ENCODE data around the gene TSHZ2. TPM values are rescaled to one million over a fixed set of nuclear protein-coding genes. Genes with fewer than 3 reads are reported as not detected.

TSHZ2 gene
- total RNA-seq, 1 experiment from 2014 or later: 0.20 TPM

GRCh38 chr20:53334861-53335260, 362.7 kb downstream of the TSHZ2 start (continued):
- TF ChIP-seq, protein P1, sequence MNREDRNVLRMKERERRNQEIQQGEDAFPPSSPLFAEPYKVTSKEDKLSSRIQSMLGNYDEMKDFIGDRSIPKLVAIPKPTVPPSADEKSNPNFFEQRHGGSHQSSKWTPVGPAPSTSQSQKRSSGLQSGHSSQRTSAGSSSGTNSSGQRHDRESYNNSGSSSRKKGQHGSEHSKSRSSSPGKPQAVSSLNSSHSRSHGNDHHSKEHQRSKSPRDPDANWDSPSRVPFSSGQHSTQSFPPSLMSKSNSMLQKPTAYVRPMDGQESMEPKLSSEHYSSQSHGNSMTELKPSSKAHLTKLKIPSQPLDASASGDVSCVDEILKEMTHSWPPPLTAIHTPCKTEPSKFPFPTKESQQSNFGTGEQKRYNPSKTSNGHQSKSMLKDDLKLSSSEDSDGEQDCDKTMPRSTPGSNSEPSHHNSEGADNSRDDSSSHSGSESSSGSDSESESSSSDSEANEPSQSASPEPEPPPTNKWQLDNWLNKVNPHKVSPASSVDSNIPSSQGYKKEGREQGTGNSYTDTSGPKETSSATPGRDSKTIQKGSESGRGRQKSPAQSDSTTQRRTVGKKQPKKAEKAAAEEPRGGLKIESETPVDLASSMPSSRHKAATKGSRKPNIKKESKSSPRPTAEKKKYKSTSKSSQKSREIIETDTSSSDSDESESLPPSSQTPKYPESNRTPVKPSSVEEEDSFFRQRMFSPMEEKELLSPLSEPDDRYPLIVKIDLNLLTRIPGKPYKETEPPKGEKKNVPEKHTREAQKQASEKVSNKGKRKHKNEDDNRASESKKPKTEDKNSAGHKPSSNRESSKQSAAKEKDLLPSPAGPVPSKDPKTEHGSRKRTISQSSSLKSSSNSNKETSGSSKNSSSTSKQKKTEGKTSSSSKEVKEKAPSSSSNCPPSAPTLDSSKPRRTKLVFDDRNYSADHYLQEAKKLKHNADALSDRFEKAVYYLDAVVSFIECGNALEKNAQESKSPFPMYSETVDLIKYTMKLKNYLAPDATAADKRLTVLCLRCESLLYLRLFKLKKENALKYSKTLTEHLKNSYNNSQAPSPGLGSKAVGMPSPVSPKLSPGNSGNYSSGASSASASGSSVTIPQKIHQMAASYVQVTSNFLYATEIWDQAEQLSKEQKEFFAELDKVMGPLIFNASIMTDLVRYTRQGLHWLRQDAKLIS (CRISPR knock-in tag; IDR thresholded peaks at IDR 0.05; ENCODE audit: borderline replicate concordance): no peak
- no peak for TF ChIP-seq IRF2 (CRISPR knock-in tag; IDR thresholded peaks at IDR 0.05; ENCODE audit: borderline replicate concordance, low read depth)

DNA sequence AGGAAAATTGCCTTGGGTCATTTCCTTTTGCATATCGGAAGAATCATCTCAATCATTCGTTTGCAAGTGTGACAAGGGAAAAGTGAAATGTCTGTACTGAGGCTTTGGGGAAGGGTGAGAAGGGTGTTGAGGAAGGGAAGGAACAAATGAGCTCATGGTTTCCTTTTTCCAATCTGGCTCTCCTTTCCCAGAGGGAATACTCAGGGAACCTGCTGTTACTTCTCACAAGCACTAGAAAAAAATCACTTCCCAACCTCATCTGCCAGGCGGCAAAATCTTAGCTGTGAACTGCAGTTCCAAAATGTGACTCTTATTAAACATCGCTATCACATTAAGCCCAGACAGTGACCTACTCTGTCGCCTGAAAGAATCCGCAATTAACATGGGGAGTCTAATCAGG, 363.4 kb downstream of the TSHZ2 start:
- Mint-ChIP-seq H3K4me3 (no peak overlapping the region), H3K27ac (no peak overlapping the region), H3K9me3 (no peaks in the 10 kb centered on the region), H3K4me1 (peaks cover 16% of the 10 kb centered on the region), H3K27me3 (ENCODE audit: low read depth) (no peaks in the 10 kb centered on the region), H3K36me3 (no peaks in the 10 kb centered on the region; the same call in 1 of the 2 replicates)
- ChIA-PET POLR2A (no interaction called here), CTCF (interaction anchor here (1.1 to 2.5 kb wide), 3 partner anchors 44 to 127 kb away, joined by 4 to 11 read pairs (median 8); no protein-coding TSS in a partner anchor)
- DNase-seq (ENCODE audit: low spot score): no peak
- TF ChIP-seq TEAD4 (CRISPR knock-in tag; IDR thresholded peaks at IDR 0.05) (no peak), ZNF416 (CRISPR knock-in tag; IDR thresholded peaks at IDR 0.05) (no peak), RELA (CRISPR knock-in tag; IDR thresholded peaks at IDR 0.05; ENCODE audit: borderline replicate concordance) (no peak), EMX1 (CRISPR knock-in tag; IDR thresholded peaks at IDR 0.05) (no peak), GTF2I (CRISPR knock-in tag; conservative IDR thresholded peaks at IDR 0.05) (no peak), RORB (CRISPR knock-in tag; IDR thresholded peaks at IDR 0.05) (no peak), FOXJ3 (CRISPR knock-in tag; IDR thresholded peaks at IDR 0.05; ENCODE audit: borderline replicate concordance) (no peak)
- TF ChIP-seq, protein P2, sequence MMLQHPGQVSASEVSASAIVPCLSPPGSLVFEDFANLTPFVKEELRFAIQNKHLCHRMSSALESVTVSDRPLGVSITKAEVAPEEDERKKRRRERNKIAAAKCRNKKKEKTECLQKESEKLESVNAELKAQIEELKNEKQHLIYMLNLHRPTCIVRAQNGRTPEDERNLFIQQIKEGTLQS (CRISPR knock-in tag; conservative IDR thresholded peaks at IDR 0.05): no peak
- no peak for ATAC-seq

- H3K9me3 Mint-ChIP-seq: no peaks in the 10 kb centered on the region
- ChIA-PET CTCF (interaction anchor here (1.0 to 2.5 kb wide), 4 partner anchors 121 to 211 kb away, joined by 3 to 11 read pairs (median 7); no protein-coding TSS in a partner anchor), POLR2A (no interaction called here)
- ATAC-seq (no peak), DNase-seq (ENCODE audit: low spot score) (no peak)
- peaks cover 3% of the 10 kb centered on the region for H3K4me1 Mint-ChIP-seq
- no peak overlapping the region for H3K27ac Mint-ChIP-seq
- no peaks in the 10 kb centered on the region for H3K27me3 Mint-ChIP-seq (ENCODE audit: low read depth)
- no peak overlapping the region for H3K4me3 Mint-ChIP-seq
- H3K36me3 Mint-ChIP-seq: no peaks in the 10 kb centered on the region
- TF ChIP-seq GTF2I (CRISPR knock-in tag; conservative IDR thresholded peaks at IDR 0.05) (no peak), TEAD1 (CRISPR knock-in tag; IDR thresholded peaks at IDR 0.05) (no peak), ZNF219 (CRISPR knock-in tag; IDR thresholded peaks at IDR 0.05; ENCODE audit: borderline replicate concordance) (no peak), USF1 (CRISPR knock-in tag; IDR thresholded peaks at IDR 0.05) (no peak), ATF2 (CRISPR knock-in tag; IDR thresholded peaks at IDR 0.05; ENCODE audit: borderline replicate concordance, low read depth) (no peak), SMAD3 (CRISPR knock-in tag; IDR thresholded peaks at IDR 0.05; ENCODE audit: borderline replicate concordance) (no peak), ZNF121 (CRISPR knock-in tag; IDR thresholded peaks at IDR 0.05) (no peak), NR2C2 (CRISPR knock-in tag; IDR thresholded peaks at IDR 0.05) (no peak), RORB (CRISPR knock-in tag; IDR thresholded peaks at IDR 0.05) (no peak), MAX (CRISPR knock-in tag; IDR thresholded peaks at IDR 0.05) (no peak), ATF1 (CRISPR knock-in tag; IDR thresholded peaks at IDR 0.05) (no peak)
- TF ChIP-seq, protein P3, sequence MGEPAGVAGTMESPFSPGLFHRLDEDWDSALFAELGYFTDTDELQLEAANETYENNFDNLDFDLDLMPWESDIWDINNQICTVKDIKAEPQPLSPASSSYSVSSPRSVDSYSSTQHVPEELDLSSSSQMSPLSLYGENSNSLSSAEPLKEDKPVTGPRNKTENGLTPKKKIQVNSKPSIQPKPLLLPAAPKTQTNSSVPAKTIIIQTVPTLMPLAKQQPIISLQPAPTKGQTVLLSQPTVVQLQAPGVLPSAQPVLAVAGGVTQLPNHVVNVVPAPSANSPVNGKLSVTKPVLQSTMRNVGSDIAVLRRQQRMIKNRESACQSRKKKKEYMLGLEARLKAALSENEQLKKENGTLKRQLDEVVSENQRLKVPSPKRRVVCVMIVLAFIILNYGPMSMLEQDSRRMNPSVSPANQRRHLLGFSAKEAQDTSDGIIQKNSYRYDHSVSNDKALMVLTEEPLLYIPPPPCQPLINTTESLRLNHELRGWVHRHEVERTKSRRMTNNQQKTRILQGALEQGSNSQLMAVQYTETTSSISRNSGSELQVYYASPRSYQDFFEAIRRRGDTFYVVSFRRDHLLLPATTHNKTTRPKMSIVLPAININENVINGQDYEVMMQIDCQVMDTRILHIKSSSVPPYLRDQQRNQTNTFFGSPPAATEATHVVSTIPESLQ (CRISPR knock-in tag; IDR thresholded peaks at IDR 0.05): no peak
- TF ChIP-seq, protein P4, sequence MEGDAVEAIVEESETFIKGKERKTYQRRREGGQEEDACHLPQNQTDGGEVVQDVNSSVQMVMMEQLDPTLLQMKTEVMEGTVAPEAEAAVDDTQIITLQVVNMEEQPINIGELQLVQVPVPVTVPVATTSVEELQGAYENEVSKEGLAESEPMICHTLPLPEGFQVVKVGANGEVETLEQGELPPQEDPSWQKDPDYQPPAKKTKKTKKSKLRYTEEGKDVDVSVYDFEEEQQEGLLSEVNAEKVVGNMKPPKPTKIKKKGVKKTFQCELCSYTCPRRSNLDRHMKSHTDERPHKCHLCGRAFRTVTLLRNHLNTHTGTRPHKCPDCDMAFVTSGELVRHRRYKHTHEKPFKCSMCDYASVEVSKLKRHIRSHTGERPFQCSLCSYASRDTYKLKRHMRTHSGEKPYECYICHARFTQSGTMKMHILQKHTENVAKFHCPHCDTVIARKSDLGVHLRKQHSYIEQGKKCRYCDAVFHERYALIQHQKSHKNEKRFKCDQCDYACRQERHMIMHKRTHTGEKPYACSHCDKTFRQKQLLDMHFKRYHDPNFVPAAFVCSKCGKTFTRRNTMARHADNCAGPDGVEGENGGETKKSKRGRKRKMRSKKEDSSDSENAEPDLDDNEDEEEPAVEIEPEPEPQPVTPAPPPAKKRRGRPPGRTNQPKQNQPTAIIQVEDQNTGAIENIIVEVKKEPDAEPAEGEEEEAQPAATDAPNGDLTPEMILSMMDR (IDR thresholded peaks at IDR 0.05): no peak
- TF ChIP-seq, protein P5, sequence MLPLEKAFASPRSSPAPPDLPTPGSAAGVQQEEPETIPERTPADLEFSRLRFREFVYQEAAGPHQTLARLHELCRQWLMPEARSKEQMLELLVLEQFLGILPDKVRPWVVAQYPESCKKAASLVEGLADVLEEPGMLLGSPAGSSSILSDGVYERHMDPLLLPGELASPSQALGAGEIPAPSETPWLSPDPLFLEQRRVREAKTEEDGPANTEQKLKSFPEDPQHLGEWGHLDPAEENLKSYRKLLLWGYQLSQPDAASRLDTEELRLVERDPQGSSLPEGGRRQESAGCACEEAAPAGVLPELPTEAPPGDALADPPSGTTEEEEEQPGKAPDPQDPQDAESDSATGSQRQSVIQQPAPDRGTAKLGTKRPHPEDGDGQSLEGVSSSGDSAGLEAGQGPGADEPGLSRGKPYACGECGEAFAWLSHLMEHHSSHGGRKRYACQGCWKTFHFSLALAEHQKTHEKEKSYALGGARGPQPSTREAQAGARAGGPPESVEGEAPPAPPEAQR (CRISPR knock-in tag; IDR thresholded peaks at IDR 0.05): no peak
These were observed 364.7 kb downstream of the TSHZ2 start for GRCh38 chr20:53336892-53337291.

Data from WTC11 (cell line).